Gastroesophageal sphincter (tissue), 4 donors: ENCODE measurements around the gene TPGS2. TPM values are rescaled to one million over a fixed set of nuclear protein-coding genes. Genes with fewer than 3 reads are reported as not detected.

Source experiments
- ATAC-seq: fragments of 150-250 bp; one replicate; pipeline ENCODE4 v1.9.1; 2016; ENCODE audit warnings: mild to moderate bottlenecking, moderate library complexity
- H3K27ac ChIP-seq, 4 donors: fragments of 200-600 bp; sonication (generic) in 3 of 4; 1 replicate in 3 of 4; 2 replicates in 1 of 4; pipeline ENCODE4 v1.5.1; 2016 to 2019
- H3K27me3 ChIP-seq: fragments of 200-600 bp; sonication (generic); one replicate; pipeline ENCODE4 v1.5.1; 2019
- H3K36me3 ChIP-seq, 2 donors: fragments of 200-600 bp; sonication (generic); one replicate each; pipeline ENCODE4 v1.5.1; 2019; ENCODE audit warnings: control low read depth in 1 of 2
- H3K4me1 ChIP-seq, 3 donors: fragments of 200-600 bp; sonication (generic); 1 replicate in 2 of 3; 2 replicates in 1 of 3; pipeline ENCODE4 v1.5.1; 2016 to 2019; ENCODE audit warnings: control low read depth in 2 of 3
- H3K4me3 ChIP-seq, 2 donors: fragments of 200-600 bp; sonication (generic); one replicate each; pipeline ENCODE4 v1.5.1; 2019; ENCODE audit warnings: mild to moderate bottlenecking in 1 of 2, moderate library complexity in 1 of 2
- H3K9me3 ChIP-seq, 3 donors: fragments of 200-600 bp; sonication (generic); one replicate each; pipeline ENCODE4 v1.5.1; 2017 to 2019; ENCODE audit warnings: control low read depth in 2 of 3
- CTCF ChIP-seq, 4 experiments: fragments of 200-600 bp in 2 of 4; fragments of 450-650 bp in 2 of 4; sonication (generic) in 1 of 4; IDR thresholded peaks; one replicate each; pipeline ENCODE4 v1.5.1; 2017 to 2019; ENCODE audit warnings: antibody characterized with exemption in 4 of 4, mild to moderate bottlenecking in 2 of 4, moderate library complexity in 2 of 4
- EP300 ChIP-seq: sonication (generic); formaldehyde crosslinking; IDR thresholded peaks from one replicate; pipeline ENCODE4 v1.6.1; 2017; ENCODE audit warnings: antibody characterized with exemption, mild to moderate bottlenecking
- POLR2A ChIP-seq, 2 donors: fragments of 450-650 bp; IDR thresholded peaks; one replicate each; pipeline ENCODE4 v1.6.1; 2017; ENCODE audit warnings: antibody characterized with exemption in 2 of 2, mild to moderate bottlenecking in 2 of 2, moderate library complexity in 1 of 2
- POLR2AphosphoS5 ChIP-seq: sonication (generic); formaldehyde crosslinking; IDR thresholded peaks from one replicate; pipeline ENCODE4 v1.6.1; 2017; ENCODE audit warnings: antibody characterized with exemption
- WGBS, 2 donors: methylation state at CpG; one replicate each; pipeline ENCODE4 v1.1.5; 2018; ENCODE audit warnings: low coverage in 1 of 2; 5-methylcytosine and 5-hydroxymethylcytosine counted together
- total RNA-seq, 4 donors: library from RNA; depleted of rRNA; stranded (reverse); fragments of >200 nt; gene quantifications; one replicate each; pipeline ENCODE4 v1.1.0, GENCODE V29; 2016

TPGS2 gene
- total RNA-seq, 4 donors from 2014 or later: 56.8 to 226 (median 73.4) TPM

GRCh38 chr18:36805105-36805504, 23.7 kb downstream of the TPGS2 start:
- no peaks in the 10 kb centered on the region for H3K27me3 ChIP-seq
- H3K4me3 ChIP-seq: no peak overlapping the region
- TF ChIP-seq POLR2A (IDR thresholded peaks at IDR 0.05) (no peak), POLR2AphosphoS5 (no peak), CTCF (IDR thresholded peaks at IDR 0.05) (no peak), EP300 (no peak)
- 92 to 100% methylated on average over 1 to 2 of the region's 2 CpGs for WGBS, 2 donors
- H3K36me3 ChIP-seq: peaks cover 3 to 83% of the 10 kb centered on the region in 2 donors
- H3K4me1 ChIP-seq: peaks cover 0 to 6% (median 0%) of the 10 kb centered on the region in 3 donors
- H3K9me3 ChIP-seq: no peaks in the 10 kb centered on the region
- no peak overlapping the region for H3K27ac ChIP-seq
- ATAC-seq: no peak

- H3K27me3 ChIP-seq: no peaks in the 10 kb centered on the region
- H3K9me3 ChIP-seq: no peaks in the 10 kb centered on the region
- no peak for ATAC-seq
- TF ChIP-seq POLR2AphosphoS5 (no peak), EP300 (no peak), CTCF (IDR thresholded peaks at IDR 0.05) (no peak), POLR2A (IDR thresholded peaks at IDR 0.05) (no peak)
- H3K4me1 ChIP-seq: no peaks in the 10 kb centered on the region
- peaks cover 0 to 95% of the 10 kb centered on the region in 2 donors for H3K36me3 ChIP-seq
- 67% methylated on average over 3 of the region's 3 CpGs; no CpG with 5 or more reads in 1 of the 2 donors for WGBS, 2 donors
- H3K27ac ChIP-seq: no peak overlapping the region
- H3K4me3 ChIP-seq: no peak overlapping the region
Measured at GRCh38 chr18:36798738-36799473, 29.9 kb downstream of the TPGS2 start.

- peaks cover 4 to 78% of the 10 kb centered on the region in 2 donors for H3K36me3 ChIP-seq
- 90 to 100% methylated on average over 1 to 4 of the region's 4 CpGs for WGBS, 2 donors
- no peak for ATAC-seq
Measured at GRCh38 chr18:36792634-36793283, 36.0 kb downstream of the TPGS2 start.

DNA sequence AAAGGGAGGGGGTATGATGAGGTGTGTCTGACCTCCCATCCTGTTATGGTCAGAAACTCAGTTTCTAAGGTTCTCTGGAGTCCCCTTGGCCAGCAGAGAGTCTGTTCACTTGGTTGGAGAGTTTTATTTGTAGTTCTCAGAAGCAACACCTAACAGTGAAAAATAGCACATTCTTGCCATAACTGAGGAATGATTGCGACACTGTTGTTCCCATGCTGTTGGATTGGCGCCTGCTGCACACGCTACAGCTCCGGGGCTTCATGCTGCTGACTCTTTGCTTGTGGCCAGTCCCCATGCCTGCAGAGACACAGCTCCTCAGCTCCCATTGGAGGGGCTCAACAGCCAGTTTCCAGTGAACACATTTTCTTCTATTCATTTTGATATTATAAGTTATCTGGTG, 42.1 kb downstream of the TPGS2 start:
- Histone ChIP-seq H3K9me3 (no peaks in the 10 kb centered on the region), H3K27me3 (no peaks in the 10 kb centered on the region), H3K4me3 (no peak overlapping the region), H3K36me3 (peaks cover 4 to 42% of the 10 kb centered on the region in 2 donors), H3K27ac (peak overlapping the region in 3 of 4 donors; percentile 24 to 53 (median 45)), H3K4me1 (peaks cover 0 to 18% (median 11%) of the 10 kb centered on the region in 3 donors)
- WGBS, 2 donors: 30 to 46% methylated on average over 4 of the region's 4 CpGs
- no peak for TF ChIP-seq CTCF (IDR thresholded peaks at IDR 0.05)
- TF ChIP-seq POLR2AphosphoS5: peak; percentile 54
- no peak for TF ChIP-seq EP300
- peak; percentile 89 for ATAC-seq

More at GRCh38 chr18:36792634-36793283, 36.0 kb downstream of the TPGS2 start:
- H3K27ac ChIP-seq: no peak overlapping the region
- H3K9me3 ChIP-seq: no peaks in the 10 kb centered on the region
- H3K4me1 ChIP-seq: no peaks in the 10 kb centered on the region
- H3K4me3 ChIP-seq: no peak overlapping the region
- no peaks in the 10 kb centered on the region for H3K27me3 ChIP-seq
- TF ChIP-seq CTCF (IDR thresholded peaks at IDR 0.05): no peak

- 98 to 100% methylated on average over 5 of the region's 5 CpGs for WGBS, 2 donors
- TF ChIP-seq POLR2A (IDR thresholded peaks at IDR 0.05): no peak
- TF ChIP-seq POLR2AphosphoS5: no peak
- TF ChIP-seq EP300: no peak
- TF ChIP-seq CTCF (IDR thresholded peaks at IDR 0.05): no peak
- peaks cover 0 to 18% (median 11%) of the 10 kb centered on the region in 3 donors for H3K4me1 ChIP-seq
- no peak for ATAC-seq
- no peak overlapping the region for H3K27ac ChIP-seq
- H3K4me3 ChIP-seq: no peak overlapping the region
- H3K27me3 ChIP-seq: no peaks in the 10 kb centered on the region
- peaks cover 0 to 48% of the 10 kb centered on the region in 2 donors for H3K36me3 ChIP-seq
- H3K9me3 ChIP-seq: no peaks in the 10 kb centered on the region
Measured at GRCh38 chr18:36783792-36784191, 45.0 kb downstream of the TPGS2 start.
